HG03064 (cell line): Measurements from ENCODE around the gene FABP3.
A peak's percentile ranks its signal among the peaks of the same experiment; 100 is the strongest.

Experiments used
- ATAC-seq: cut with Tn5 transposase; IDR thresholded peaks from one replicate; pipeline ENCODE4 v1.9.1; 2021; ENCODE audit warnings: low read depth; ENCODE audit not compliant: unreplicated experiment

FABP3 gene

DNA sequence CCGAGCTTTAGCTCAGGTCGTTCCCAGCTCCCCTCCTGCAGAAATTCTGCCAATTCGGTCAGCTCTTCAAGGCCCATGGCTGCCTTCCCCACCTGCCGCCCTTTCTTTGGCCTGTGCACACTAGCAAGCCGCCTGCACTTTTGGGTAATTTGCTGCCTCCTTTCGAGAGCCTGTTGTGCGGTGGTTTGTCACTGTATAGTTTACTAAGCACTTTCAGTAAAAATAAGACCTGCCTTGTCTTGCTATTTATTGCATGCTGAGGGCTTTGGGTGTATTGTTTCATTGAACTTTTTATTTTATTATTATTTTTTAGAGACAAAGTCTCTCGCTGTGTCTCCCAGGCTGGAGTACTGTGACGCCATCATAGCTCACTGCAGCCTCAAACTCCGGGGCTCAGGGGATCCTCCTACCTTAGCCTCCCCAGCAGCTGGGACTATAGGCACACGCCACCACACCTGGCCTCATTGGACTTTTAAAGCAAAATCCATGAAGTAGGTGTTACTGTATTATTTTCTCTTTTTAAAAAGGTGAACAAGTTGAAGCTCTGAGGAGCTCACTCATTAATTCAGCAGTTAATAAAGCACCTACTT is 1.1 kb upstream of the FABP3 start:
- no peak for ATAC-seq

- ATAC-seq: no peak
Measured at GRCh38 chr1:31372751-31373055, 173 bp downstream of the FABP3 start.

- no peak for ATAC-seq
Measured at GRCh38 chr1:31372051-31372450, 825 bp downstream of the FABP3 start.

DNA sequence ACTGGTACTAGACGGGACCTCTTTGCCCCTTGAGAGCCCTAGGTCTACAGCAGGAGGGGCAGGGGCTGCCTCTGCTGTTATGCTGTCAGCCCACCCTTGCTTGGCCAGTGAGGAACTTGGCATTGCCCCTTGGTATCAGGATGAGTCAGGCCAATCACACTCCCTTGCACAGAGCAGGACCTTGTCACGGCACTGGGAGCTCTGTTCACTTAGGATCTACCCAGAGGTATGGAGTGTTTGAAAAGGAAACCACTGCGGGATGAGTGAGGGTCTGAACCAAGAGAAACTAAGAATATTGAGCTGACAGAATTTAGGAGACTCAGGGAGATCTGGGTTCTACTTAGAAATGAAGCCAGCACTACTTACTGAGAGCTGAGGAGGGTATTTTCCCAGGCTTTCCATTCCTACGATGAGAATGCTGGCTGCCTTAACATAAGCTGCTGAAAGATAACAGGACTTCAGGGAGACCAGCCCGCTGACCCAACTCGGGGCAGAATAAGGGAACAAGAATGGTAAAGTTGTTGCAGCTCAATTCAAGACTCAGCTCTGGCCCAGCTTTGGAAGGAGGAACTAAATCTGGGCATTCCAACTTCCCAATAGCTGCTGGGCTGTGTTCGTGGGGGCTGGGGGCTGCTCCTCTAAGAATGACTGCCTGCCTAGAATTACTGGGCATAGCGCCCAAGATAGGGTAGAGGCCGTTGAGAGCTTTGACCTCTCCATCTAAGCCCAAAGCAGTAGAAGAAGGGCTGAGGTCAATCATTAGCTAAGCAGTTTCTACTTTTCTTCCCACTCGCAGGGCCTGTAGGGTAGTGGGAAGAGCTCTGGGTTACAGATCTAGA is 1.5 kb downstream of the FABP3 start:
- no peak for ATAC-seq

GRCh38 chr1:31370565-31370964 is 2.3 kb downstream of the FABP3 start:
- ATAC-seq: no peak

GRCh38 chr1:31370021-31370420 is 2.9 kb downstream of the FABP3 start:
- ATAC-seq: no peak

GRCh38 chr1:31368611-31369107 is 4.2 kb downstream of the FABP3 start:
- ATAC-seq: no peak

DNA sequence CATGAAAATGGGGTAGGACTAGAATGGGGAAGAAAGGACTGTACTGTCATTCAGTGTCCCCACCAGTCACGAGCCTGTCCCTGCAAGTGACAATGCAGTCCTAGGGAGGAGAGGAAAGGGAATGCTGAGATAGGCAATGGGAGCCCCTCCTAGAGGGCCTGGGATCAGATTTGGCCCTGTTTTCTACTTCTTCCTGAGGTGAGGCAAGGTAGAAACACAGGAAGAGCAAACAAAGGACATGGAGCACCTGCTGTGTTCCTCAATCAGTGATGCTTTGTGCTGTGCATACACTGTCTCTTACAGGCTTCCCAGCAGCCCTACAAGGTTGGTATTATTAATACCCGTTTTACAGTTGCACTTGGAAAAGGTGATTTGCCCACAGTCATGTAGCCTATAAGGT is 6.1 kb downstream of the FABP3 start:
- no peak for ATAC-seq

GRCh38 chr1:31364561-31365250 is 8.2 kb downstream of the FABP3 start:
- ATAC-seq: no peak

DNA sequence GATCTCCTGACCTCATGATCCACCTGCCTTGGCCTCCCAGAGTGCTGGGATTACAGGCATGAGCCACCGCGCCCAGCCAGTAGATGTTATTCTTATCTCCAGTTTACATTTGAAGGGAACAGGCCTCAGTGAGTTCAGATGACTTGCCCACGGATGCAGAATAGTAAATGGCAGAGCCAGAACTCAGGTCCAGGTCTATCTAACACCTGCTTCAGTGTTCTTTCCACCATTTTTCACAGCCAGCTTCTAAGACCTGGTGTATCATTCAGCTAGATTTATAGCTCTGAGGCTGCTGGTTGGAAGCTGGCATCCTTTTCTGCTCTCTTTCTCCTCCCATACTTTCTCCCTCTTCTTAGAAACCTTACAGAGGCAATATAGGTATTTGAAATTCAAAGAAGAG is 10.8 kb downstream of the FABP3 start:
- no peak for ATAC-seq

DNA sequence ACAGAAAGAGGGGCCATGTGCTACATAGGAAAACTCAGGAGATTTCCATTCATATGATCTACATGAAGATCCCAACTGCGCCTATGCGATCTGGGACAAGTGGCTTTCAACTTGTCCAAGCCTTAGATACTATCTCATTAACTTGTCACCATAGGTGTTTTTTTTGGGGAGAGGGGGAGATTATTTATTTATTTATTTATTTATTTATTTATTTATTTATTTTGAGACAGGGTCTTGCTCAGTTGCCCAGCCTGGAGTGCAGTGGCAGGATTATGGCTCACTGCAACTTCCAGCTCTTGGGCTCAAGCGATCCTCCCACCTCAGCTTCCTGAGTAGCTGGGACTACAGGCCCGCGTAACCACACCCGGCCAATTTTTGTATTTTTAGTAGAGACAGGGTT is 11.3 kb downstream of the FABP3 start:
- no peak for ATAC-seq

GRCh38 chr1:31356427-31356826 is 16.4 kb downstream of the FABP3 start:
- no peak for ATAC-seq

GRCh38 chr1:31354283-31354682 is 18.6 kb downstream of the FABP3 start:
- no peak for ATAC-seq

DNA sequence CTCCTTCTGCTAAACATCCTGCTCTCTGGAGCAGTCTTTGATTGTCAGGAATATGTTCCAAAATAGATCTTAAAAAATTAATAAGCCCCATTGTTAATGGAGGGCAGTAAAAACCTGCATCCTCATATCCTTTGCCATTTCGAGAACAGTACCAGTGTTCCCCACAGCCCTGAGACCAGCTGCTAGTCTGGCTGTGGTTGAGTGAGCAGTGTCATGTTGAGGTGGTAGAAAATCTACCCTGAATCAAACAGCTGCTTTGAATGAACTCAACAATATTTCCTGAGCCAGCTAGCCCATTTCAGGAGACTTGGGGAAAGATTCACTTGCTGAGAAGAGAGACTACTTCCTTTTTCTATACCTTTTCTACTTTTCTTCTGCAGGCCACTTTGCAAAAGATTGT is 24.4 kb downstream of the FABP3 start:
- ATAC-seq: peak; percentile 65

GRCh38 chr1:31346785-31347184 is 26.1 kb downstream of the FABP3 start:
- no peak for ATAC-seq

DNA sequence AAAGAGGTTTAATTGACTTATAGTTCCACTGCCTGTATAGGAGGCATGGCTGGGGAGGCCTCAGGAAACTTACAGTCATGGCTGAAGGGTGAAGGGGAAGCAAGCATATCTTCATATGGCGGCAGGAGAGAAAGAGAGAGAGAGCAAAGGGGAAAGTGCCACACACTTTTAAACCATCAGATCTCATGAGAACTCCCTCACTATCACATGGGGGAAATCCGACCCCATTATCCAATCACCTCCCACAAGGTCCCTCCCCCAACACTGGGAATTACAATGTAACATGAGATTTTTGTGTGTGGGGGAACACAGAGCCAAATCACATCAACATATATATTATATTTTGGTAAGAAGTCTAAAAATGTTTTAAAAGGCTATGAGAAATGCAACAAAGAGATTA is 27.2 kb downstream of the FABP3 start:
- no peak for ATAC-seq

GRCh38 chr1:31344503-31344902 is 28.4 kb downstream of the FABP3 start:
- ATAC-seq: no peak

- ATAC-seq: no peak
Measured at GRCh38 chr1:31336687-31337467, 36.0 kb downstream of the FABP3 start.

- ATAC-seq: no peak
Measured at GRCh38 chr1:31335007-31335406, 37.9 kb downstream of the FABP3 start.

DNA sequence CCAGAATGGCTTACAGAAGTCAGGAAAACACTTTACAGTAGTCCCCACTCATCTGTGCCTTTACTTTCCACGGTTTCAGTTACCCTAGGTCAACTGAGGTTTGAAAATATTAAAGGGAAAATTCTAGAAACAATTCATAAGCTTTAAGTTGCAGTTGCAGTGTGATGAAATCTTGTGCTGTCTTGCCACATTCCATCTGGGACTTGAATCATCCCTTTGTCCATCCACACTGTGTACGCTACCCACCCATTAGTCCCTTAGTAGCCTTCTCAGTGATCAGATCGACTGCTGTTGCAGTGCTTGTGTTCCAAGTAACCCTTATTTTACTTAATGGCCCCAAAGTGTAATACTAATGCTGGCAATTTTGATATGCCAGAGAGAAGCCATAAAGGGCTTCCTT is 45.5 kb downstream of the FABP3 start:
- no peak for ATAC-seq

GRCh38 chr1:31326461-31326860 is 46.4 kb downstream of the FABP3 start:
- ATAC-seq: no peak
